GM21423 (cell line): ENCODE measurements around the gene NCCRP1.
"Not testable (repeated sequence)": the region's sequence is repeated elsewhere in the genome, so short reads cannot be mapped to it uniquely, and the experiment has no call there.

Experiments used
- ATAC-seq: cut with Tn5 transposase; IDR thresholded peaks from one replicate; pipeline ENCODE4 v1.9.1; 2021; ENCODE audit warnings: mild to moderate bottlenecking, moderate library complexity; ENCODE audit not compliant: unreplicated experiment

NCCRP1 gene

GRCh38 chr19:39243741-39244140, 47.0 kb downstream of the NCCRP1 start:
- ATAC-seq: not testable (repeated sequence)

GRCh38 chr19:39244410-39245100, 47.8 kb downstream of the NCCRP1 start, which contains the start of gene IFNL3:
Gene IFNL3, minus strand, starts transcription at chr19:39245006. Its CDS starts 39 bp downstream, at chr19:39244967.
- ATAC-seq: not testable (repeated sequence)

- ATAC-seq: not testable (repeated sequence)
Observed at GRCh38 chr19:39245166-39245565, 48.4 kb downstream of the NCCRP1 start.

DNA sequence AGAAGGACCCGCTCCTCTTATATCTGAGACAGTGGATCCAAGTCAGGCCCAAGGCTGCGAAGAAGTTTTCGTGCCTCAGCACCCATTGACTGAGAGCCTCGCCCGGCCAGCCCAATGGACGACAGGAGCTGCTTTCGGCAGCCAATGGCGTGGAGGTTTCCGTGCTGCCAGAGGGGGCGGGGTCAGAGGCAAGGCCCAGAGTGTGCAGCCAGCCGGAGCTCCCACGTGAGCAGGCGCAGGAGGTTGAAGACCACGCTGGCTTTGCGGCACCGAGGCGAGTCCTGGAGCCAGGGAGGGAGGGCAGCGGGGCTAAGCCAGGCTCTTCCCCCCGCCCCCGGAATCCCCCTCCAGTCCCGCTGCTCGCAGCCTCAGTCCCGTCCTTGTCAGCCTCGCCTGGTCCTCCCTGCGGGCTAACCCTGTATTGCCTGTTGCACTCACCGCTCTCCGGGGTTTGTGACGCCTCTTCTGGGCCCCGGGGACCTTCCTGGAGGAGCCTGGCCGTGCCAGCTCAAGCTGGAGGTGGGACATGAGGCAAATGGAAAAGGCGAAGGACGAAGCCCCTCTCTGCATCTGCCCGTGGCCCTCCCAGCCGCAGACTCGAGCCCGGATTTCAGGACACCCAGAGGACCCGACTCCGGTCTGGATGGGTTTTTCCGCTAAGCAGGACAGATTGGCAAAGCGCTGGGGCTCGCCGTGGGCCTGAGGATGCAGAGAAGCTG, 50.3 kb downstream of the NCCRP1 start:
- ATAC-seq: no peak

DNA sequence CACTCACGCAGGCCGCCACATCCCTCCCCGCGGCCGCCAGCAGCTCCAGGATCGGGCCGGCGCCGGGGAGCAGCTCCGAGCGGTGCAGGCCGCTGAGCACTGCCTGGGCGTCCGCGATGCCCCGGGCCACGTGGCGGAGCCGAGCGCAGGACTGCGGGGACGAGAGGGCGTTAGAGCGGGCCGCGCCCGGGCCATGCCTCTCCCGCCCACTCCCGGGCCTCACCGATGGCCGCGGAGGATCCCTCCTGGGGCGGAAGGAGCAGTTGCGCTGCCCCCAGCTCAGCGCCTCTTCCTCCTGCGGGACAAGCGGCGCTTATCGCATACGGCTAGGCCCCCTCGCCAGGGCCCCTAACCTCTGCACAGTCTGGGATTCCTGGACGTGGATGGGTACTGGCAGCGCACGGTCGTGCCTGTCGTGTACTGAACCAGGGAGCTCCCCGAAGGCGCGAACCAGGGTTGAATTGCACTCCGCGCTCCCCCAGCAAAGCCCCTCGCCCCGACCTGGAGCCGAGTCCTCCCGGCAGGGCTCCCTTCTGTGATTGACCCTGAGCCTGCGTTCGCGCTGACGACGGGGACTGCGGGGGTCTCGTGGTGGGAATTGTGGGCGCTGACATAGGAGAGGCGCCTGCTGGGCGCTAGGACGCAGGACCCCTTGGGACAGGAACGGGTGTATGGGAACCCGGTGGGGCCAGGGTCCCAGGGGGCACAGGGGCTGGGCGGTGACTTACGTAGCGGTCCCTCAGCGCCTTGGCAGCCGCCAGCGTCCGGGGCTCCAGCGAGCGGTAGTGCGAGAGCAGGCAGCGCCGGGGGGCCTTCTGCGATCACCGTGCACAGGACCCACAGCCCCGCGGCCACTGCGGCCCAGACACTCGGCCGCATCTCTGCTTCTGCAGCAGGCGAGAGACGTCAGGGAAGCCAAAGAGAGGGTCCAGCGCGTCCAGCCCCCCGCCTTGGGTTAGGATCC, 51.2 kb downstream of the NCCRP1 start:
- no peak for ATAC-seq

DNA sequence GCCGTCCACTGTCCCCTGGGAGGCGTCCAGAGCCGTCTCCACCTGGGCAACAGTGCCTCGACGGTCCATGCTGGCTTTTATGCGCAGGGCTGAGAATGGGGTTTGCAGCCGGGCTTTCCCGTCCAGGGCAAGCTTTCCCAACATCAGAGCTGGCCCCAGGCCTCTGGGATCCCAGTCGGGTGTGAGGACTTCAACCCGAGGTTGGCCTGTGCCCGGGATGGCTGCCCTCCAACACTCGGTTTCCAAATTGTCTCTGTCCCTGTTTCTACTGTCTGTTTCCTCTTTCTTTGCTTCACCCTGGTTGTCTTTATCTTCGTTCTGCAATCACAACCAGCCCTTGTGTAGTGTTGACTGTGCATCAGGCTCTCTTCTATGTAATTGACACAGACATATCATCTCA, 52.0 kb downstream of the NCCRP1 start, which contains the start of gene IFNL4:
IFNL4 (minus strand) TSS at position 51 of the 400 bp plus-strand sequence.
- ATAC-seq: no peak

- no peak for ATAC-seq
Observed at GRCh38 chr19:39251081-39251480, 54.3 kb downstream of the NCCRP1 start.
